Omental fat pad (tissue), 4 donors: ENCODE measurements around the gene PGA4. TPM values are rescaled to one million over a fixed set of nuclear protein-coding genes. Genes with fewer than 3 reads are reported as not detected.

Experiments
- ATAC-seq: fragments of 150-250 bp; one replicate; pipeline ENCODE4 v1.9.1; 2016; ENCODE audit warnings: mild to moderate bottlenecking, moderate library complexity; ENCODE audit not compliant: low FRiP score
- DNase-seq: peaks from one replicate; pipeline ENCODE4 v3.0.0-alpha.2; 2019; ENCODE audit warnings: low spot score
- CTCF ChIP-seq, 3 donors: fragments of 450-650 bp; IDR thresholded peaks; one replicate each; pipeline ENCODE4 v1.5.1; 2016 to 2017; ENCODE audit warnings: antibody characterized with exemption in 3 of 3, mild to moderate bottlenecking in 3 of 3, moderate library complexity in 2 of 3
- total RNA-seq, 4 donors: library from RNA; depleted of rRNA; stranded (reverse); fragments of >200 nt; gene quantifications; one replicate each; pipeline ENCODE4 v1.1.0, GENCODE V29; 2016

Gene PGA4
- total RNA-seq, 4 donors from 2014 or later = 2.9 to 94.5 (median 13.5) TPM

GRCh38 chr11:61181489-61181888 is 40.7 kb upstream of the PGA4 start:
- TF ChIP-seq CTCF (IDR thresholded peaks at IDR 0.05) = no peak
- ATAC-seq = no peak
- no peak for DNase-seq

GRCh38 chr11:61183645-61184044 is 38.5 kb upstream of the PGA4 start:
- no peak for TF ChIP-seq CTCF (IDR thresholded peaks at IDR 0.05)
- ATAC-seq (no peak), DNase-seq (no peak)

GRCh38 chr11:61186504-61186903 is 35.6 kb upstream of the PGA4 start:
- DNase-seq (no peak), ATAC-seq (no peak)
- no peak for TF ChIP-seq CTCF (IDR thresholded peaks at IDR 0.05)

- no peak for ATAC-seq
- peak; percentile 97 for DNase-seq
- TF ChIP-seq CTCF (IDR thresholded peaks at IDR 0.05) = peak in 2 of 3 donors; percentile 71 to 78
Observed at GRCh38 chr11:61187505-61188130, 34.5 kb upstream of the PGA4 start.

- no peak for TF ChIP-seq CTCF (IDR thresholded peaks at IDR 0.05)
- no peak for ATAC-seq
- DNase-seq = no peak
Observed at GRCh38 chr11:61189933-61190332, 32.2 kb upstream of the PGA4 start.

GRCh38 chr11:61193596-61193995 is 28.6 kb upstream of the PGA4 start:
- ATAC-seq = peak; percentile 39
- no peak for DNase-seq
- no peak for TF ChIP-seq CTCF (IDR thresholded peaks at IDR 0.05)

GRCh38 chr11:61194169-61194671 is 27.9 kb upstream of the PGA4 start:
- no peak for TF ChIP-seq CTCF (IDR thresholded peaks at IDR 0.05)
- peak; percentile 50 for ATAC-seq
- DNase-seq = no peak
